Esophagus squamous epithelium (tissue), 4 donors: ENCODE measurements around the gene TIMM9.

Experiments used
- POLR2A ChIP-seq, 4 donors: fragments of 450-650 bp; IDR thresholded peaks; one replicate each; pipeline ENCODE4 v1.6.1; 2017; ENCODE audit warnings: antibody characterized with exemption in 4 of 4, mild to moderate bottlenecking in 4 of 4, moderate library complexity in 3 of 4
- TF ChIP-seq, protein P1 (sequence below), 6 experiments: fragments of 450-650 bp in 4 of 6; fragments of 200-600 bp in 2 of 6; sonication (generic) in 2 of 6; IDR thresholded peaks; one replicate each; pipeline ENCODE4 v1.5.1; 2016 to 2019; ENCODE audit warnings: antibody characterized with exemption in 6 of 6, mild to moderate bottlenecking in 4 of 6, moderate library complexity in 4 of 6

DNA sequence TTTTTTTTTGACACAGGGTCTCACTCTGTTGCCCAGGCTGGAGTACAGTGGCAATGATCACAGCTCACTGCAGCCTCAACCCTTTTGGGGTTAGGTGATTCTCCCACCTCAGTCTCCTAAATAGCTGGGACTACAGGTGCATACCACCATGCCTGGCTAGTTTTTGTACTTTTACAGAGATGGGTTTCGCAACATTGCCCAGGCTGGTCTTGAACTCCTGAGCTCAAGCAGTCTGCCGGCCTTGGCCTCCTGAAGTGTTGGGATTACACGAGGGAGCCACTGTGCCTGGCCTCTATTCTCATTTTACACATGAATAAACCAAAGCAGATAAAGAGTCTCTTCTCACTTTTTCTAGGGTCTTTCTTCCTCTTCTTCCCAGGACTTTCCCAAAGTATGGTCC lies 28.4 kb downstream of the TIMM9 start:
- TF ChIP-seq, protein P1, sequence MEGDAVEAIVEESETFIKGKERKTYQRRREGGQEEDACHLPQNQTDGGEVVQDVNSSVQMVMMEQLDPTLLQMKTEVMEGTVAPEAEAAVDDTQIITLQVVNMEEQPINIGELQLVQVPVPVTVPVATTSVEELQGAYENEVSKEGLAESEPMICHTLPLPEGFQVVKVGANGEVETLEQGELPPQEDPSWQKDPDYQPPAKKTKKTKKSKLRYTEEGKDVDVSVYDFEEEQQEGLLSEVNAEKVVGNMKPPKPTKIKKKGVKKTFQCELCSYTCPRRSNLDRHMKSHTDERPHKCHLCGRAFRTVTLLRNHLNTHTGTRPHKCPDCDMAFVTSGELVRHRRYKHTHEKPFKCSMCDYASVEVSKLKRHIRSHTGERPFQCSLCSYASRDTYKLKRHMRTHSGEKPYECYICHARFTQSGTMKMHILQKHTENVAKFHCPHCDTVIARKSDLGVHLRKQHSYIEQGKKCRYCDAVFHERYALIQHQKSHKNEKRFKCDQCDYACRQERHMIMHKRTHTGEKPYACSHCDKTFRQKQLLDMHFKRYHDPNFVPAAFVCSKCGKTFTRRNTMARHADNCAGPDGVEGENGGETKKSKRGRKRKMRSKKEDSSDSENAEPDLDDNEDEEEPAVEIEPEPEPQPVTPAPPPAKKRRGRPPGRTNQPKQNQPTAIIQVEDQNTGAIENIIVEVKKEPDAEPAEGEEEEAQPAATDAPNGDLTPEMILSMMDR (IDR thresholded peaks at IDR 0.05) = no peak
- no peak for TF ChIP-seq POLR2A (IDR thresholded peaks at IDR 0.05)
